Measurements from ENCODE around the gene SNU13.
"Not testable (repeated sequence)": the region's sequence is repeated elsewhere in the genome, so short reads cannot be mapped to it uniquely, and the experiment has no call there.

SNU13 gene

GRCh38 chr22:41637623-41638022 is 51.0 kb downstream of the SNU13 start:
- not testable (repeated sequence) for DNase-seq

DNA sequence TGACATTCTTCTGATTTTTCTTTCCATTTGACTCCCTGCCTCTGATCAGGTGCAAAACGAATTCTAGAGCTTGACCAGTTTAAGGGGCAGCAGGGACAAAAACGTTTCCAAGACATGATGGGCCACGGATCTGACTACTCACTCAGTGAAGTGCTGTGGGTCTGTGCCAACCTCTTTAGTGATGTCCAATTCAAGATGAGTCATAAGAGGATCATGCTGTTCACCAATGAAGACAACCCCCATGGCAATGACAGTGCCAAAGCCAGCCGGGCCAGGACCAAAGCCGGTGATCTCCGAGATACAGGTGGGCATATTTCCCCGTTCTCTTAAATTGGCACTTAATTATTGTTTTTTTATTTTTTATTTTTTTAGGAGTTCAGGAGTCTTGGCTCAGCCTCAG is 52.2 kb downstream of the SNU13 start:
- DNase-seq: no peak

- not testable (repeated sequence) for DNase-seq
Measured at GRCh38 chr22:41634610-41635009, 54.1 kb downstream of the SNU13 start.

GRCh38 chr22:41631615-41632014 is 57.1 kb downstream of the SNU13 start:
- DNase-seq: not testable (repeated sequence)

DNA sequence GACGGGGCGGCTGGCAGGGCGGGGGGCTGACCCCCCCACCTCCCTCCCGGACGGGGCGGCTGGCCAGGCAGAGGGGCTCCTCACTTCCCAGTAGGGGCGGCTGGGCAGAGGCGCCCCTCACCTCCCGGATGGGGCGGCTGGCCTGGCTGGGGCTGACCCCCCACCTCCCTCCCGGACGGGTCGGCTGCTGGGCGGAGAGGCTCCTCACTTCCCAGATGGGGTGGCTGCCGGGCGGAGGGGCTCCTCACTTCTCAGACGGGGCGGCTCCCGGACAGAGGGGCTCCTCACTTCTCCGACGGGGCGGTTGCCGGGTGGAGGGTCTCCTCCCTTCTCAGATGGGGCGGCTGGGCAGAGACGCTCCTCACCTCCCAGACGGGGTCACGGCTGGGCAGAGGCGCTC is 57.6 kb downstream of the SNU13 start:
- DNase-seq: not testable (repeated sequence)

GRCh38 chr22:41625577-41625976 is 63.1 kb downstream of the SNU13 start:
- DNase-seq: no peak

Measured in SIG-M5 (cell line).